CD4-positive, alpha-beta T cell treated with Interleukin-6 at 100 ng/mL for 8 hours (primary cell): ENCODE data around the gene CCNL2.
A peak's percentile ranks its signal among the peaks of the same experiment; 100 is the strongest.
"Not testable (repeated sequence)": the region's sequence is repeated elsewhere in the genome, so short reads cannot be mapped to it uniquely, and the experiment has no call there.

Source experiments
- DNase-seq: peaks from one replicate; pipeline ENCODE4 v3.0.0-alpha.2; 2020; ENCODE audit warnings: mixed read lengths, low spot score

CCNL2 gene

DNA sequence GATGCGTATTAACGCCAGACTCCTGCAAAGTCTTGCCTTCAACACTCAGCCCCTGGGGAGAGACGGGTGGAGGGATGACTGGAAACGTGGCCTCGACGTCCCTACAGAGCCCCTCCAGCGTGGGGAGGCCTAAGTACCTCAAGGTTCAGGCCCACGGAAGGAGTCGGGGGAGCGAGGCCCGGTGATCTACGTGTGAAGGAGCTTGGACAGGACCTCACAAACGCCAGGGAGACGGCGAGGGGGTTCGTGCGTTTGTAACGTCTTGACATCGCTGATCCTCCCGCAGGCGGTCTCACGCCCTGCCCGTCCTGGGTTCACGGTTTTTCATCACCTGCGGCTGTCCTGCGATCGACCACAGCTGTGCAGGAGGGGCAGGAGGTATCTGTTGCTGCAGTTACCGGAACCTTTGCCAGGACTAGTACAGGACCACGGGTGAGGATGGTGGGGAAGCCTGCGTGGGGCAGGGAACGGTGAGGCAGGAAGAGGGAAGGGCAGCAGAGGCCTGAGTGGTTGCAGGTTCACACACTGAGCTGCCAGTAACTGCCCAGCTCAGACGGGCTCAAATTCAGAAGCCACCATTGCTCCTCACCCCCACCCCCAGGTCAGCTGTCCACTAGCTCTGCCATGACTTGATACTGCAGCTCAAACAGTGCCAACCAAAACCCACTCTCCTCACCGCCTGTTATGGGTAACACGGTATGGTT lies 889 bp upstream of the CCNL2 start:
- DNase-seq: no peak

GRCh38 chr1:1398677-1399186 lies 403 bp downstream of the CCNL2 start:
- DNase-seq: no peak

- DNase-seq: no peak
Observed at GRCh38 chr1:1397839-1398523, 1.2 kb downstream of the CCNL2 start.

- no peak for DNase-seq
Observed at GRCh38 chr1:1395166-1395565, 4.0 kb downstream of the CCNL2 start.

GRCh38 chr1:1394116-1394515 lies 5.0 kb downstream of the CCNL2 start:
- no peak for DNase-seq

GRCh38 chr1:1393428-1393827 lies 5.7 kb downstream of the CCNL2 start:
- no peak for DNase-seq

DNA sequence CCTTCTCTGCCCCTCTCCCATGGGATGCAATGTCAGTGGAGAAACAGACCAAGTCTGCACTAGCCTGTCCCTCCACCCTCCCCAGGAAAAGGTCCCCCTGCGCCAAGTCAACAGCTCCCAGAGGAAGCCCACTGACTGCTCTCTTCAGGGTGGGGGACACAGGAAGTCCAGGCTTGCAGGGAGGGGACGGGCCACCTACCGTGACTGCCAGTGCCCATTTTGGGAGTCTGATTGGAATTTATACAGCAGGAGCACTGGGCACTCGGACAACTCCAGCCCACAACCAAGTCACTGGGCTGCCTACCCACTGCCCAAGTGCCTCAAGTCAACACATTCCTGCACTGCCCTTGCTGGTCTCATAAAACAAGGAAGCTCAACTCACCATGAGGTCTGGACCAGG lies 6.1 kb downstream of the CCNL2 start:
- DNase-seq: no peak

GRCh38 chr1:1391225-1391624 lies 7.9 kb downstream of the CCNL2 start:
- no peak for DNase-seq

DNA sequence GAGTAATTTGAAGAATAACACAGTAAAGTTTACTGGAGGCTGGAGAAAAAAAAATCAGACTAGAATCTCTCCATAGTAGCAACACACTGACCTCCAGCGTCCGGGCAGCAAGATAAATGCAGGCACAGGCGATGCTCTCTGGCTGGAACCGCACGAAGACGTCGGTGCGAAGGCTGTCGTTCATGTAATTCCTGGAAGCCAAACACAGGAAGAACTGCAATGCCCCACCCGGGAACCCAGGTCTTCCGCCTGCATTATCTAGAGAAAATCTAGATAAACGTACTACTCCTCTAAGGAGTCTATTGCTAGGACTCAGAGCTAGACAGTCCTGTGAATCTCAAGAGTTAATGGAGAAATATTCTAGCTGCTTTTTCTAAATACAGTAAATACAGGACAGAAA lies 8.5 kb downstream of the CCNL2 start:
- no peak for DNase-seq

- no peak for DNase-seq
Observed at GRCh38 chr1:1388078-1388472, 11.1 kb downstream of the CCNL2 start.

- no peak for DNase-seq
Observed at GRCh38 chr1:1387098-1388077, 11.7 kb downstream of the CCNL2 start.

- DNase-seq: no peak
Observed at GRCh38 chr1:1385931-1386330, 13.2 kb downstream of the CCNL2 start.

DNA sequence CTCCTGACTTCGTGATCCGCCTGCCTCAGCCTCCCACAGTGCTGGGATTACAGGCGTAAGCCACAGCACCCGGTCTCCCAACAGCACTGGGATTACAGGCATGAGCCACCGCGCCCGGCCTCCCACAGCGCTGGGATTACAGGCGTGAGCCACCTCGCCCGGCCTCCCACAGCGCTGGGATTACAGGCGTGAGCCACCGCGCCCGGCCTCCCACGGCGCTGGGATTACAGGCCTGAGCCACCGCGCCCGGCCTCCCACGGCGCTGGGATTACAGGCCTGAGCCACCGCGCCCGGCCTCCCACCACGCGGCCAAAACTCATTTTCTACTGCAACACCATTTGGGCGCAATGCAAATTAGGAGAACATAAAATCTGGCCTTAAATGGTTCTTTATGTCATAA lies 13.8 kb downstream of the CCNL2 start:
- not testable (repeated sequence) for DNase-seq

DNA sequence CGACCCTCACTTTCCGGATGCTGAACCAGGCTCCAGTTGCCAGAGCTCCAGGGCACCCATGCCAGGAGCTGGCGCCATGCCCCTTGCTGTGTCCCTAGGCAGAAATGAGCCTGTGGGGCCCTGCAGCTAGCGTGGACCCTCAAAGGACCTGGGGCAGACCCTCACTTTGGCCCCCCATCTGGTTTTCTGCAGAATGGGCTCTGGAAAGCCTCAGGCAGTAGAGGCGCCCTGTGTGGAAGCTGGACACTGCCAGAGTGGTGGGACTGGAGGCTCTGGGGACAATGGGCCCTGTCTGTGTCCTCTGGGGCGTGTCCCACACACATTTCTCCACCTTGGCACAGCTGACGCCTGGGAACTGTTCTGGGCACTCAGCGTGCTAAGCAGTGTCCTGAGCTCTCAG lies 17.8 kb downstream of the CCNL2 start:
- no peak for DNase-seq

DNA sequence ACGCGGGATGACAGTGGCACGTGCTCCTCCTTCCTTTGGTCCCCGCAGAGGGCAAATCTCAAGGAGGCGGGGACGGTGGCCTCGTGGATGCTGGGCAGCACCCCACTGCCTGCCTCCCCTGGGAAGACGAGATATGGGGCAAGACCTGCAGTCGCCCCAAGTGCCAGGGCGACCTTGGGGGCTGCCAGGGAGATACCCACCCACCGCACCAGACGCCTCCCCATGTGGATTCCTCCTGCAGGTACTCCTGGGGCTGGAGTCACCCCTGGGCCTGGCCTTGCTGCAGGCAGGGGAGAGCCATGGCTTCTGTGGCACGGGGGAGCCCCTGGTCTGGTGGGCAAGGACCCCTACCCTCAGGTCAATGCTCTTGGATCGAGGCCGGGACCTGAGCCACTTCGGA lies 18.3 kb downstream of the CCNL2 start:
- DNase-seq: no peak

GRCh38 chr1:1377540-1378205 lies 21.5 kb downstream of the CCNL2 start:
- no peak for DNase-seq

- DNase-seq: no peak
Observed at GRCh38 chr1:1376551-1377226, 22.4 kb downstream of the CCNL2 start.

- peak; percentile 98 for DNase-seq
Observed at GRCh38 chr1:1374929-1375662, 24.0 kb downstream of the CCNL2 start, which contains the start of gene AURKAIP1. Gene AURKAIP1 (minus strand): TSS chr1:1375207. CDS start chr1:1374756, 451 bp downstream.

GRCh38 chr1:1374589-1374928 lies 24.6 kb downstream of the CCNL2 start:
- no peak for DNase-seq

- DNase-seq: no peak
Observed at GRCh38 chr1:1373815-1374588, 25.1 kb downstream of the CCNL2 start.
